GM12878 (cell line): ENCODE measurements around the gene TAS2R60. TPM values are rescaled to one million over a fixed set of nuclear protein-coding genes. Genes with fewer than 3 reads are reported as not detected.

Experiments
- ATAC-seq: fragments of 200-7000 bp; cut with Tn5 transposase; 3 replicates; pipeline ENCODE4 v1.9.1; 2020; ENCODE audit warnings: mild to moderate bottlenecking, moderate library complexity
- BruUV-seq: library from RNA; stranded (reverse); fragments of 400-500 nt; replicated peaks from 2 replicates; lab custom pipeline; 2021; lab: Mats Ljungman, UMichigan
- CTCF ChIA-PET: fragments of 300-600 bp; sonication (Branson Sonifier 250); formaldehyde crosslinking; extraction: SDS; loops from one replicate; lab custom pipeline; 2021; ENCODE audit warnings: inconsistent platforms; lab: Yijun Ruan, JAX
- POLR2A ChIA-PET: fragments of 350-600 bp; formaldehyde crosslinking; extraction: SDS; loops from one replicate; lab custom pipeline; 2021; ENCODE audit warnings: inconsistent platforms; lab: Charles Lee
- RAD21 ChIA-PET: fragments of 300-600 bp; sonication (Branson Sonifier 250); formaldehyde crosslinking; loops from one replicate; lab custom pipeline; 2023; ENCODE audit warnings: antibody characterized with exemption; ENCODE audit not compliant: unreplicated experiment; lab: Charles Lee
- SMC1A ChIA-PET: fragments of 300-600 bp; sonication (Branson Sonifier 250); formaldehyde crosslinking; loops from one replicate; lab custom pipeline; 2023; ENCODE audit not compliant: unreplicated experiment, uncharacterized antibody; lab: Charles Lee
- DNase-seq: peaks from one replicate; pipeline ENCODE4 v3.0.0-alpha.2; 2011; ENCODE audit warnings: low read depth, low spot score
- FAIRE-seq: peaks from 3 replicates; lab custom pipeline; 2011; peaks lifted over from hg19 to GRCh38; lab: Jason Lieb, UNC
- H2AFZ ChIP-seq: 2 replicates; pipeline ENCODE4 v1.6.0; 2011; ENCODE audit warnings: low read depth, low read length, control low read depth; ENCODE audit not compliant: control insufficient read depth
- H3K27ac ChIP-seq: 2 replicates; pipeline ENCODE4 v1.5.1; 2011; ENCODE audit warnings: control low read depth; ENCODE audit not compliant: control insufficient read depth, insufficient read depth
- H3K27me3 ChIP-seq, 2 experiments: replicated peaks in 1 of 2; 2 replicates each; pipeline versions ENCODE4 v1.6.0 to v1.6.1; 2011; ENCODE audit warnings: low read length in 1 of 2; ENCODE audit not compliant: control insufficient read depth in 2 of 2, insufficient read depth in 2 of 2
- H3K36me3 ChIP-seq, 2 experiments: 2 replicates each; pipeline ENCODE4 v1.5.1; 2011; ENCODE audit warnings: low read length in 1 of 2; ENCODE audit not compliant: control insufficient read depth in 2 of 2, insufficient read depth in 2 of 2
- H3K4me1 ChIP-seq: 2 replicates; pipeline ENCODE4 v1.6.1; 2011; ENCODE audit warnings: mild to moderate bottlenecking, low read length, moderate library complexity, mixed read lengths; ENCODE audit not compliant: control insufficient read depth, insufficient read depth
- H3K4me2 ChIP-seq: 2 replicates; pipeline ENCODE4 v1.6.0; 2011; ENCODE audit warnings: control low read depth; ENCODE audit not compliant: control insufficient read depth, insufficient read depth
- H3K4me3 ChIP-seq: fragments of 200-600 bp; sonication (generic); 2 replicates; pipeline ENCODE4 v1.5.1; 2016
- H3K79me2 ChIP-seq: 2 replicates; pipeline ENCODE4 v1.6.0; 2011; ENCODE audit warnings: low read length; ENCODE audit not compliant: control insufficient read depth, insufficient read depth
- H3K9ac ChIP-seq: 2 replicates; pipeline ENCODE4 v1.8.0; 2011; ENCODE audit warnings: low read length, control low read depth, mixed read lengths; ENCODE audit not compliant: control insufficient read depth, insufficient read depth
- H3K9me3 ChIP-seq: replicated peaks from 3 replicates; pipeline ENCODE4 v1.5.1; 2011; ENCODE audit warnings: mild to moderate bottlenecking, low read length; ENCODE audit not compliant: control insufficient read depth, insufficient read depth
- H4K20me1 ChIP-seq: 2 replicates; pipeline ENCODE4 v1.6.0; 2011; ENCODE audit not compliant: control insufficient read depth, insufficient read depth
- SREBF2 ChIP-seq: IDR thresholded peaks from 2 replicates; pipeline ENCODE4 v1.6.1; 2012; ENCODE audit warnings: mild to moderate bottlenecking, low read length
- ZZZ3 ChIP-seq: IDR thresholded peaks from 2 replicates; pipeline ENCODE4 v1.6.1; 2011; ENCODE audit warnings: low read depth; ENCODE audit not compliant: control insufficient read depth, insufficient read length
- WGBS: methylation state at CpG from one replicate; pipeline ENCODE4 v1.1.6; 2016; ENCODE audit warnings: low lambda C conversion rate; ENCODE audit not compliant: insufficient replicate concordance, insufficient coverage; ENCODE audit errors: missing lambda C conversion rate; 5-methylcytosine and 5-hydroxymethylcytosine counted together
- in situ Hi-C: fragments of 300-500 bp; cut with MboI; formaldehyde crosslinking; loops from 9 replicates; pipeline ENCODE4 v1.14.3; 2018; ENCODE audit warnings: mixed read lengths
- intact Hi-C: fragments of 100-400 bp; cut with micrococcal nuclease; formaldehyde crosslinking; loops from one replicate; pipeline ENCODE4 v1.14.2; 2022; ENCODE audit not compliant: unreplicated experiment
- polyA plus RNA-seq, 11 experiments: library from polyadenylated mRNA; depleted of rRNA in 4 of 11; unstranded in 6 of 11; stranded (reverse) in 5 of 11; fragments of >200 nt; fragmentation: Nextera tagmentation in 4 of 11; fragmentation: Illumina TruSeq in 1 of 11; extraction: Ambion mirVana in 4 of 11; extraction: Trizol in 1 of 11; gene quantifications; 1 replicate in 1 of 11; 2 replicates in 10 of 11; pipeline versions ENCODE4 v1.2.1 to v1.2.3, GENCODE V29; 2011 to 2016; ENCODE audit warnings: inconsistent platforms in 2 of 11, missing spikeins in 2 of 11, low read depth in 1 of 11
- total RNA-seq, 4 experiments: library from RNA; depleted of rRNA in 3 of 4; stranded (reverse); fragments of >200 nt in 3 of 4; fragmentation: Illumina TruSeq in 1 of 4; extraction: Trizol in 1 of 4; gene quantifications; 2 replicates each; pipeline versions ENCODE4 v1.2.1 to v1.2.3, GENCODE V29; 2013 to 2021
- TF ChIP-seq, protein P1 (sequence below): IDR thresholded peaks from 2 replicates; pipeline ENCODE4 v1.6.1; 2011; ENCODE audit warnings: mild to moderate bottlenecking, low read depth, low read length, moderate library complexity; ENCODE audit not compliant: insufficient replicate concordance
- TF ChIP-seq, protein P2 (sequence below): IDR thresholded peaks from 2 replicates; pipeline ENCODE4 v1.6.1; 2011; ENCODE audit warnings: borderline replicate concordance, low read depth, mild to moderate bottlenecking, moderate library complexity, mixed read lengths, low read length; ENCODE audit not compliant: insufficient read depth; ENCODE audit errors: extremely low read length
- TF ChIP-seq, protein P3 (sequence below): IDR thresholded peaks from 2 replicates; pipeline ENCODE4 v1.6.1; 2012; ENCODE audit warnings: mild to moderate bottlenecking, low read depth, low read length
- TF ChIP-seq, protein P4 (sequence below): fragments of 450-650 bp; IDR thresholded peaks from 2 replicates; pipeline ENCODE4 v1.6.1; 2016; ENCODE audit warnings: mild to moderate bottlenecking

Gene TAS2R60
- total and polyA plus RNA-seq, 10 of the 15 experiments (the other 5 are each of a cell fraction or from before 2014, with no cell fraction given): not detected

DNA sequence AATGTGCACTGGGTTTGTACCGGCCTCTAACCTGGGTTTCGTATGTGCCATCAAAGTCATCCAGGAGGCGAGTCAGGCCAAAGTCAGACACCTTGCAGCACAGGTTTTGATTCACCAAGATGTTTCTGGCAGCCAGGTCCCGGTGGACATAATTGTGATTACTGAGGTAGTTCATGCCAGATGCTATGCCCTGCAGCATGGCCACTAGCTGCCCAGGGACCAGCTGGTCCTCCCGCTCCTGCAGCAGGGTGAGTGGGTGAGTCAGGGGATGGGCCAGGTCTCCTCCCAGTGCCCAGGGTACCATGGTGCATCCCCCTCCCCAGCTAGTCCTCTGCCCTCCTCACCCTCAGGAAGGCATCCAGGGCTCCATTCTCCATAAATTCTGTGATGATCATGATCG, 48.5 kb upstream of the TAS2R60 start:
- no peak for FAIRE-seq
- Histone ChIP-seq H3K9me3 (no peaks in the 10 kb centered on the region), H3K4me1 (no peaks in the 10 kb centered on the region), H3K36me3 (peaks cover 4 to 14% of the 10 kb centered on the region in 2 experiments; a peak in 2 of 4 replicates), H3K9ac (no peak overlapping the region)
- 50% methylated on average over 6 of the region's 6 CpGs for WGBS
- SMC1A ChIA-PET: no interaction called here
- TF ChIP-seq, protein P1, sequence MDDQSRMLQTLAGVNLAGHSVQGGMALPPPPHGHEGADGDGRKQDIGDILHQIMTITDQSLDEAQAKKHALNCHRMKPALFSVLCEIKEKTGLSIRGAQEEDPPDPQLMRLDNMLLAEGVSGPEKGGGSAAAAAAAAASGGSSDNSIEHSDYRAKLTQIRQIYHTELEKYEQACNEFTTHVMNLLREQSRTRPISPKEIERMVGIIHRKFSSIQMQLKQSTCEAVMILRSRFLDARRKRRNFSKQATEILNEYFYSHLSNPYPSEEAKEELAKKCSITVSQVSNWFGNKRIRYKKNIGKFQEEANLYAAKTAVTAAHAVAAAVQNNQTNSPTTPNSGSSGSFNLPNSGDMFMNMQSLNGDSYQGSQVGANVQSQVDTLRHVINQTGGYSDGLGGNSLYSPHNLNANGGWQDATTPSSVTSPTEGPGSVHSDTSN: no peak
- TF ChIP-seq, protein P2, sequence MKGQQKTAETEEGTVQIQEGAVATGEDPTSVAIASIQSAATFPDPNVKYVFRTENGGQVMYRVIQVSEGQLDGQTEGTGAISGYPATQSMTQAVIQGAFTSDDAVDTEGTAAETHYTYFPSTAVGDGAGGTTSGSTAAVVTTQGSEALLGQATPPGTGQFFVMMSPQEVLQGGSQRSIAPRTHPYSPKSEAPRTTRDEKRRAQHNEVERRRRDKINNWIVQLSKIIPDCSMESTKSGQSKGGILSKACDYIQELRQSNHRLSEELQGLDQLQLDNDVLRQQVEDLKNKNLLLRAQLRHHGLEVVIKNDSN: no peak
- no peak for TF ChIP-seq SREBF2
- TF ChIP-seq ZZZ3: no peak
- TF ChIP-seq, protein P3, sequence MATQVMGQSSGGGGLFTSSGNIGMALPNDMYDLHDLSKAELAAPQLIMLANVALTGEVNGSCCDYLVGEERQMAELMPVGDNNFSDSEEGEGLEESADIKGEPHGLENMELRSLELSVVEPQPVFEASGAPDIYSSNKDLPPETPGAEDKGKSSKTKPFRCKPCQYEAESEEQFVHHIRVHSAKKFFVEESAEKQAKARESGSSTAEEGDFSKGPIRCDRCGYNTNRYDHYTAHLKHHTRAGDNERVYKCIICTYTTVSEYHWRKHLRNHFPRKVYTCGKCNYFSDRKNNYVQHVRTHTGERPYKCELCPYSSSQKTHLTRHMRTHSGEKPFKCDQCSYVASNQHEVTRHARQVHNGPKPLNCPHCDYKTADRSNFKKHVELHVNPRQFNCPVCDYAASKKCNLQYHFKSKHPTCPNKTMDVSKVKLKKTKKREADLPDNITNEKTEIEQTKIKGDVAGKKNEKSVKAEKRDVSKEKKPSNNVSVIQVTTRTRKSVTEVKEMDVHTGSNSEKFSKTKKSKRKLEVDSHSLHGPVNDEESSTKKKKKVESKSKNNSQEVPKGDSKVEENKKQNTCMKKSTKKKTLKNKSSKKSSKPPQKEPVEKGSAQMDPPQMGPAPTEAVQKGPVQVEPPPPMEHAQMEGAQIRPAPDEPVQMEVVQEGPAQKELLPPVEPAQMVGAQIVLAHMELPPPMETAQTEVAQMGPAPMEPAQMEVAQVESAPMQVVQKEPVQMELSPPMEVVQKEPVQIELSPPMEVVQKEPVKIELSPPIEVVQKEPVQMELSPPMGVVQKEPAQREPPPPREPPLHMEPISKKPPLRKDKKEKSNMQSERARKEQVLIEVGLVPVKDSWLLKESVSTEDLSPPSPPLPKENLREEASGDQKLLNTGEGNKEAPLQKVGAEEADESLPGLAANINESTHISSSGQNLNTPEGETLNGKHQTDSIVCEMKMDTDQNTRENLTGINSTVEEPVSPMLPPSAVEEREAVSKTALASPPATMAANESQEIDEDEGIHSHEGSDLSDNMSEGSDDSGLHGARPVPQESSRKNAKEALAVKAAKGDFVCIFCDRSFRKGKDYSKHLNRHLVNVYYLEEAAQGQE: no peak
- TF ChIP-seq, protein P4, sequence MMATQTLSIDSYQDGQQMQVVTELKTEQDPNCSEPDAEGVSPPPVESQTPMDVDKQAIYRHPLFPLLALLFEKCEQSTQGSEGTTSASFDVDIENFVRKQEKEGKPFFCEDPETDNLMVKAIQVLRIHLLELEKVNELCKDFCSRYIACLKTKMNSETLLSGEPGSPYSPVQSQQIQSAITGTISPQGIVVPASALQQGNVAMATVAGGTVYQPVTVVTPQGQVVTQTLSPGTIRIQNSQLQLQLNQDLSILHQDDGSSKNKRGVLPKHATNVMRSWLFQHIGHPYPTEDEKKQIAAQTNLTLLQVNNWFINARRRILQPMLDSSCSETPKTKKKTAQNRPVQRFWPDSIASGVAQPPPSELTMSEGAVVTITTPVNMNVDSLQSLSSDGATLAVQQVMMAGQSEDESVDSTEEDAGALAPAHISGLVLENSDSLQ: no peak
- TF ChIP-seq, all 136 proteins: peak for 0
- H3K4me2 ChIP-seq: no peak overlapping the region
- CTCF ChIA-PET: no interaction called here
- RAD21 ChIA-PET: no interaction called here
- ATAC-seq (no peak), DNase-seq (no peak)
- no TSS peak for BruUV-seq
- intact Hi-C loops: no loop called here
- H3K27me3 ChIP-seq: no peaks in the 10 kb centered on the region
- H3K79me2 ChIP-seq: no peaks in the 10 kb centered on the region
- POLR2A ChIA-PET: no interaction called here
- no peaks in the 10 kb centered on the region for H4K20me1 ChIP-seq
- H3K4me3 ChIP-seq: no peak overlapping the region
- H2AFZ ChIP-seq: no peak overlapping the region
- H3K27ac ChIP-seq: no peak overlapping the region
- in situ Hi-C loops: no loop called here
